ENCODE measurements around the gene C6orf118.

DNA sequence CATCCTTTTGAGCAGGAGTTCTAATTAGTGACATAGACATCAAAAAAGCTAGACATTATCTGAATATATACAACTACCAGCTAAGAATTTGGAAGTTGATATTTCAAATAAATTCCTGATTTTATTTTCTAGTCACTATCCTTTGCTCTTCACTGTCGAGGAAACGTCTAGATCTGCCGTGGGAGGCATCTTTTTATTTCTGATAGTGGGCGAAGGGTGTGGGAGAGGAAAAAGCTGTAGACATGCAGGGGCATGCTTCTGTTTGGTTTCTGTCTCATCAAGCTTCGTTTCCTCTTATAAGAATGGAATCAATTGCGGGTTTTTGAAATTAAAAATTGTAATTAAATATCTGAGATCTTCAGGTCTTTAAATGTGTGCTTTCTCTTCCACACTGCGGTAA is 16.2 kb upstream of the C6orf118 start:
- TF ChIP-seq, protein P1, sequence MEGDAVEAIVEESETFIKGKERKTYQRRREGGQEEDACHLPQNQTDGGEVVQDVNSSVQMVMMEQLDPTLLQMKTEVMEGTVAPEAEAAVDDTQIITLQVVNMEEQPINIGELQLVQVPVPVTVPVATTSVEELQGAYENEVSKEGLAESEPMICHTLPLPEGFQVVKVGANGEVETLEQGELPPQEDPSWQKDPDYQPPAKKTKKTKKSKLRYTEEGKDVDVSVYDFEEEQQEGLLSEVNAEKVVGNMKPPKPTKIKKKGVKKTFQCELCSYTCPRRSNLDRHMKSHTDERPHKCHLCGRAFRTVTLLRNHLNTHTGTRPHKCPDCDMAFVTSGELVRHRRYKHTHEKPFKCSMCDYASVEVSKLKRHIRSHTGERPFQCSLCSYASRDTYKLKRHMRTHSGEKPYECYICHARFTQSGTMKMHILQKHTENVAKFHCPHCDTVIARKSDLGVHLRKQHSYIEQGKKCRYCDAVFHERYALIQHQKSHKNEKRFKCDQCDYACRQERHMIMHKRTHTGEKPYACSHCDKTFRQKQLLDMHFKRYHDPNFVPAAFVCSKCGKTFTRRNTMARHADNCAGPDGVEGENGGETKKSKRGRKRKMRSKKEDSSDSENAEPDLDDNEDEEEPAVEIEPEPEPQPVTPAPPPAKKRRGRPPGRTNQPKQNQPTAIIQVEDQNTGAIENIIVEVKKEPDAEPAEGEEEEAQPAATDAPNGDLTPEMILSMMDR (IDR thresholded peaks at IDR 0.05; ENCODE audit: extremely low read depth in 1 of 2, insufficient read depth in 1 of 2, low read depth in 1 of 2, low read length in 2 of 2) = no peak
- TF ChIP-seq POLR2A (IDR thresholded peaks at IDR 0.05; ENCODE audit: low read depth, low read length) = no peak
- TF ChIP-seq POLR2AphosphoS5 (IDR thresholded peaks at IDR 0.05; ENCODE audit: insufficient read depth, low read depth, low read length) = no peak
- no peak for TF ChIP-seq EZH2 (IDR thresholded peaks at IDR 0.05; ENCODE audit: borderline replicate concordance, low read depth, low read length, severe bottlenecking)
- TF ChIP-seq, protein P2, sequence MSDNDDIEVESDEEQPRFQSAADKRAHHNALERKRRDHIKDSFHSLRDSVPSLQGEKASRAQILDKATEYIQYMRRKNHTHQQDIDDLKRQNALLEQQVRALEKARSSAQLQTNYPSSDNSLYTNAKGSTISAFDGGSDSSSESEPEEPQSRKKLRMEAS (IDR thresholded peaks at IDR 0.05; ENCODE audit: insufficient read depth, insufficient read length) = no peak
- TF ChIP-seq JUN (IDR thresholded peaks at IDR 0.05; ENCODE audit: borderline replicate concordance, insufficient read depth, insufficient read length, low read depth) = no peak
- no peak for TF ChIP-seq MYC (IDR thresholded peaks at IDR 0.05; ENCODE audit: low read depth, low read length)

All from endothelial cell of umbilical vein (primary cell).